Measurements from ENCODE around the gene RRP7A. TPM values are rescaled to one million over a fixed set of nuclear protein-coding genes. Genes with fewer than 3 reads are reported as not detected.

The RRP7A gene
- total and polyA plus RNA-seq, 2 of the 13 experiments (the other 11 are each of a cell fraction or from before 2014, with no cell fraction given) = 15.3 to 41.6 TPM

- TF ChIP-seq ZNF589 (CRISPR knock-in tag; conservative IDR thresholded peaks at IDR 0.05) = no peak
- TF ChIP-seq ZNF777 (CRISPR knock-in tag; IDR thresholded peaks at IDR 0.05) = no peak
- TF ChIP-seq MAFK (conservative IDR thresholded peaks at IDR 0.05 in 1 of 2, IDR thresholded peaks at IDR 0.05 in 1 of 2; ENCODE audit: low read length in 2 of 2) = no peak
- TF ChIP-seq THYN1 (CRISPR knock-in tag; IDR thresholded peaks at IDR 0.05; ENCODE audit: borderline replicate concordance, low read depth) = no peak
- TF ChIP-seq ZFP82 (CRISPR knock-in tag; IDR thresholded peaks at IDR 0.05; ENCODE audit: borderline replicate concordance) = no peak
- peak; percentile 50; the same call in 1 of the 2 replicates for TF ChIP-seq GABPB1 (CRISPR knock-in tag; IDR thresholded peaks at IDR 0.05)
- TF ChIP-seq ZNF713 (CRISPR knock-in tag; IDR thresholded peaks at IDR 0.05) = no peak
- 0 out of 2 replicates have a peak, but pooled peaks have one; percentile 31 for TF ChIP-seq PRDM10 (CRISPR knock-in tag; IDR thresholded peaks at IDR 0.05; ENCODE audit: low read depth)
- TF ChIP-seq ZNF282 (IDR thresholded peaks at IDR 0.05; ENCODE audit: partially characterized antibody) = no peak
- no peak for TF ChIP-seq ZNF558 (CRISPR knock-in tag; IDR thresholded peaks at IDR 0.05; ENCODE audit: borderline replicate concordance)
- TF ChIP-seq TCF7 (IDR thresholded peaks at IDR 0.05; ENCODE audit: low read depth) = no peak
- TF ChIP-seq SOX6 (IDR thresholded peaks at IDR 0.05) = no peak
- TF ChIP-seq SOX6 (CRISPR knock-in tag; IDR thresholded peaks at IDR 0.05) = peak; percentile 36; the same call in 1 of the 2 replicates
- TF ChIP-seq ZNF646 (CRISPR knock-in tag; IDR thresholded peaks at IDR 0.05) = no peak
- peak; percentile 5; the same call in 1 of the 2 replicates for TF ChIP-seq HNF4G (IDR thresholded peaks at IDR 0.05; ENCODE audit: borderline replicate concordance, low read depth, low read length)
- no peak for TF ChIP-seq HNF4G (CRISPR knock-in tag; IDR thresholded peaks at IDR 0.05; ENCODE audit: borderline replicate concordance, low read depth)
- peak; percentile 41; the same call in 1 of the 2 replicates for TF ChIP-seq GATAD2A (CRISPR knock-in tag; IDR thresholded peaks at IDR 0.05)
- TF ChIP-seq TGIF2 (CRISPR knock-in tag; IDR thresholded peaks at IDR 0.05) = no peak
- no peak for TF ChIP-seq DBP (CRISPR knock-in tag; IDR thresholded peaks at IDR 0.05; ENCODE audit: not compliant biosample characterization)
- no peak for TF ChIP-seq NFYC (CRISPR knock-in tag; IDR thresholded peaks at IDR 0.05)
- no peak for TF ChIP-seq MAFG (CRISPR knock-in tag; IDR thresholded peaks at IDR 0.05)
- TF ChIP-seq RFXANK (CRISPR knock-in tag; IDR thresholded peaks at IDR 0.05) = no peak
Observed at GRCh38 chr22:42515896-42516295, 3.7 kb downstream of the RRP7A start (continued).
